ENCODE data around the gene SPATA2L. TPM values are rescaled to one million over a fixed set of nuclear protein-coding genes. Genes with fewer than 3 reads are reported as not detected.
A peak's percentile ranks its signal among the peaks of the same experiment; 100 is the strongest.

The SPATA2L gene
- total and polyA plus RNA-seq, 2 of the 13 experiments (the other 11 are each of a cell fraction or from before 2014, with no cell fraction given): 9.1 to 20.7 TPM

DNA sequence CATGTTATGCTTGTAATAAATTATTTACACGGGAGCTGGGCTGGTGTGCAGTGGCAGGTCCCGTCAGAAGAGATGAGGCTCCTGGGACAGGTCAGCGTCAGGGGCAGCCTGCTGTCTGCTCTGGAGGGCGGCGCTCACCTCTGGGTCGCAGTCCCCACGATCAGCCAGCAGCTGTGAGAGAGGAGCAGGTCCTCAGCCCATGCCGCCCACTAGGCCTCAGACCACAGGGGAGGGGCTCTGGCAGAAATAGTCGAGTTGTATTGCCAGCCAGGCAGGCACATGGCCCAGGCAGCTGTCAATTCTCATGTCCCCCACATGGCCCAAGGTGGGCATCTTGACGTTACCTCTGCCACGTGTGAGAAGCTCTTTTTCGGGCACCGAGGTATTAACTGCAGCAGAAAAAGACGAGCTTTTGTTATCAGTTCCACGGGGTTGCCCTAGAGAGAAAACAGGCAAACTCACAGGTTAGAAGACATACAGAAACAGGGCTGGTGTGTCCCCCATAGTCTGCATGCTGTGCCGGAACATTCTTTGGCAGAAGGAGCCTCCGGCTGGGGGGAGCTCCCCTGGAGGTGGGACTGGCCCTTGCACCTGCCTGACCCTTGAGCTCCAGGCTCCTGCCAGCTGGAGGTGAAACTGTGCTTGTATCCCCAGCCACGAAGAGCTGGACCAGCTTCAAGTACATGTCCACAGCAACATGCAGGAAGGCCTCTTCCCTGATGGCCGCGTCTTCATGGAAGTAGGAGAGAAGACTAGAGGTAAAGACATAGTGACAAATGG is 37.2 kb upstream of the SPATA2L start (continued):
- TF ChIP-seq, protein P1, sequence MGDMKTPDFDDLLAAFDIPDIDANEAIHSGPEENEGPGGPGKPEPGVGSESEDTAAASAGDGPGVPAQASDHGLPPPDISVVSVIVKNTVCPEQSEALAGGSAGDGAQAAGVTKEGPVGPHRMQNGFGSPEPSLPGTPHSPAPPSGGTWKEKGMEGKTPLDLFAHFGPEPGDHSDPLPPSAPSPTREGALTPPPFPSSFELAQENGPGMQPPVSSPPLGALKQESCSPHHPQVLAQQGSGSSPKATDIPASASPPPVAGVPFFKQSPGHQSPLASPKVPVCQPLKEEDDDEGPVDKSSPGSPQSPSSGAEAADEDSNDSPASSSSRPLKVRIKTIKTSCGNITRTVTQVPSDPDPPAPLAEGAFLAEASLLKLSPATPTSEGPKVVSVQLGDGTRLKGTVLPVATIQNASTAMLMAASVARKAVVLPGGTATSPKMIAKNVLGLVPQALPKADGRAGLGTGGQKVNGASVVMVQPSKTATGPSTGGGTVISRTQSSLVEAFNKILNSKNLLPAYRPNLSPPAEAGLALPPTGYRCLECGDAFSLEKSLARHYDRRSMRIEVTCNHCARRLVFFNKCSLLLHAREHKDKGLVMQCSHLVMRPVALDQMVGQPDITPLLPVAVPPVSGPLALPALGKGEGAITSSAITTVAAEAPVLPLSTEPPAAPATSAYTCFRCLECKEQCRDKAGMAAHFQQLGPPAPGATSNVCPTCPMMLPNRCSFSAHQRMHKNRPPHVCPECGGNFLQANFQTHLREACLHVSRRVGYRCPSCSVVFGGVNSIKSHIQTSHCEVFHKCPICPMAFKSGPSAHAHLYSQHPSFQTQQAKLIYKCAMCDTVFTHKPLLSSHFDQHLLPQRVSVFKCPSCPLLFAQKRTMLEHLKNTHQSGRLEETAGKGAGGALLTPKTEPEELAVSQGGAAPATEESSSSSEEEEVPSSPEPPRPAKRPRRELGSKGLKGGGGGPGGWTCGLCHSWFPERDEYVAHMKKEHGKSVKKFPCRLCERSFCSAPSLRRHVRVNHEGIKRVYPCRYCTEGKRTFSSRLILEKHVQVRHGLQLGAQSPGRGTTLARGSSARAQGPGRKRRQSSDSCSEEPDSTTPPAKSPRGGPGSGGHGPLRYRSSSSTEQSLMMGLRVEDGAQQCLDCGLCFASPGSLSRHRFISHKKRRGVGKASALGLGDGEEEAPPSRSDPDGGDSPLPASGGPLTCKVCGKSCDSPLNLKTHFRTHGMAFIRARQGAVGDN (CRISPR knock-in tag; IDR thresholded peaks at IDR 0.05): peak; percentile 32; the same call in 1 of the 2 replicates
- peak; percentile 9 for TF ChIP-seq RBM22 (optimal IDR thresholded peaks at IDR 0.05; ENCODE audit: low read length)
- no peak for TF ChIP-seq ZNF224 (CRISPR knock-in tag; IDR thresholded peaks at IDR 0.05)
- no peak for TF ChIP-seq ERF (CRISPR knock-in tag; IDR thresholded peaks at IDR 0.05)
- TF ChIP-seq ZNF567 (CRISPR knock-in tag; IDR thresholded peaks at IDR 0.05; ENCODE audit: borderline replicate concordance): no peak
- no peak for TF ChIP-seq GFI1 (CRISPR knock-in tag; IDR thresholded peaks at IDR 0.05; ENCODE audit: borderline replicate concordance)
- no peak for TF ChIP-seq ZNF253 (CRISPR knock-in tag; IDR thresholded peaks at IDR 0.05; ENCODE audit: borderline replicate concordance)
- TF ChIP-seq KLF13 (CRISPR knock-in tag; IDR thresholded peaks at IDR 0.05): no peak
- no peak for TF ChIP-seq ZNF839 (CRISPR knock-in tag; IDR thresholded peaks at IDR 0.05; ENCODE audit: borderline replicate concordance)
- no peak for TF ChIP-seq MBNL3 (CRISPR knock-in tag; conservative IDR thresholded peaks at IDR 0.05)
- TF ChIP-seq POLR2A (IDR thresholded peaks at IDR 0.05; ENCODE audit: insufficient read depth in 1 of 2, low read depth in 2 of 2, low read length in 2 of 2): peak in 1 of 2 experiments; percentile 9; a peak in 1 of 4 replicates
- no peak for TF ChIP-seq ZBTB1 (CRISPR knock-in tag; IDR thresholded peaks at IDR 0.05; ENCODE audit: borderline replicate concordance)
- TF ChIP-seq ZNF260 (CRISPR knock-in tag; IDR thresholded peaks at IDR 0.05; ENCODE audit: borderline replicate concordance, low read depth): no peak
- TF ChIP-seq SSRP1 (CRISPR knock-in tag; IDR thresholded peaks at IDR 0.05): 0 out of 2 replicates have a peak, but pooled peaks have one; percentile 15
- TF ChIP-seq NBN (conservative IDR thresholded peaks at IDR 0.05): no peak
- TF ChIP-seq, protein P2, sequence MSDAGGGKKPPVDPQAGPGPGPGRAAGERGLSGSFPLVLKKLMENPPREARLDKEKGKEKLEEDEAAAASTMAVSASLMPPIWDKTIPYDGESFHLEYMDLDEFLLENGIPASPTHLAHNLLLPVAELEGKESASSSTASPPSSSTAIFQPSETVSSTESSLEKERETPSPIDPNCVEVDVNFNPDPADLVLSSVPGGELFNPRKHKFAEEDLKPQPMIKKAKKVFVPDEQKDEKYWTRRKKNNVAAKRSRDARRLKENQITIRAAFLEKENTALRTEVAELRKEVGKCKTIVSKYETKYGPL (CRISPR knock-in tag; IDR thresholded peaks at IDR 0.05): no peak
- no peak for TF ChIP-seq SNAPC2 (CRISPR knock-in tag; IDR thresholded peaks at IDR 0.05)
- TF ChIP-seq, protein P3, sequence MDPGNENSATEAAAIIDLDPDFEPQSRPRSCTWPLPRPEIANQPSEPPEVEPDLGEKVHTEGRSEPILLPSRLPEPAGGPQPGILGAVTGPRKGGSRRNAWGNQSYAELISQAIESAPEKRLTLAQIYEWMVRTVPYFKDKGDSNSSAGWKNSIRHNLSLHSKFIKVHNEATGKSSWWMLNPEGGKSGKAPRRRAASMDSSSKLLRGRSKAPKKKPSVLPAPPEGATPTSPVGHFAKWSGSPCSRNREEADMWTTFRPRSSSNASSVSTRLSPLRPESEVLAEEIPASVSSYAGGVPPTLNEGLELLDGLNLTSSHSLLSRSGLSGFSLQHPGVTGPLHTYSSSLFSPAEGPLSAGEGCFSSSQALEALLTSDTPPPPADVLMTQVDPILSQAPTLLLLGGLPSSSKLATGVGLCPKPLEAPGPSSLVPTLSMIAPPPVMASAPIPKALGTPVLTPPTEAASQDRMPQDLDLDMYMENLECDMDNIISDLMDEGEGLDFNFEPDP (CRISPR knock-in tag; conservative IDR thresholded peaks at IDR 0.05): 0 out of 2 replicates have a peak, but pooled peaks have one; percentile 20
- no peak for TF ChIP-seq ZNF747 (CRISPR knock-in tag; IDR thresholded peaks at IDR 0.05; ENCODE audit: borderline replicate concordance)
- TF ChIP-seq, protein P4, sequence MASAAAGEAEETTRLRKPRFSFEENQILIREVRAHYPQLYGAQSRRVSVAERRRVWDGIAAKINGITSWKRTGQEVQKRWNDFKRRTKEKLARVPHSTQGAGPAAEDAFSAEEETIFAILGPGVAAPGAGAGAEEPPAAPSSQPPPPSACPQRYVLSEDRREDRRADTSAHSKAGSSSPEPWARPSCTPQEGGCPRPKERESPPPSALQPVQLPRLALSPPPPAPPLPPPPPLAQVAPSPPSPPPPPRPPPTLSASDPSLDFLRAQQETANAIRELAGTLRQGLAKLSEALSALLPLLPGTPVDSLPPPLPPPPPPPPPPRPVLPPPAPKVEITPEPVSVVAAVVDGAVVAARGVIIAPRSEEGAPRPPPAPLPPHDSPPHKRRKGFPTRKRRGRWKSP (CRISPR knock-in tag; IDR thresholded peaks at IDR 0.05): no peak
- 0 out of 2 replicates have a peak, but pooled peaks have one; percentile 17 for TF ChIP-seq POLR2AphosphoS5 (IDR thresholded peaks at IDR 0.05; ENCODE audit: low read depth, low read length)
- TF ChIP-seq, protein P5, sequence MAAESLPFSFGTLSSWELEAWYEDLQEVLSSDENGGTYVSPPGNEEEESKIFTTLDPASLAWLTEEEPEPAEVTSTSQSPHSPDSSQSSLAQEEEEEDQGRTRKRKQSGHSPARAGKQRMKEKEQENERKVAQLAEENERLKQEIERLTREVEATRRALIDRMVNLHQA (CRISPR knock-in tag; IDR thresholded peaks at IDR 0.05): no peak
- no peak for TF ChIP-seq ZNF263 (CRISPR knock-in tag; IDR thresholded peaks at IDR 0.05)
